GM18507 (cell line): ENCODE data around the gene CDK8.

Experiments used
- DNase-seq: peaks from one replicate; pipeline ENCODE4 v3.0.0; 2011; ENCODE audit warnings: low read depth; ENCODE audit not compliant: insufficient read length; ENCODE audit errors: extremely low spot score
- FAIRE-seq: peaks from 2 replicates; lab custom pipeline; 2011; peaks lifted over from hg19 to GRCh38; lab: Jason Lieb, UNC

The CDK8 gene

GRCh38 chr13:26372747-26373146 is 118.8 kb downstream of the CDK8 start:
- DNase-seq (no peak), FAIRE-seq (no peak)

- no peak for DNase-seq
- FAIRE-seq: no peak
Observed at GRCh38 chr13:26376430-26376829, 122.5 kb downstream of the CDK8 start.

GRCh38 chr13:26377038-26377437 is 123.1 kb downstream of the CDK8 start:
- DNase-seq (no peak), FAIRE-seq (no peak)

GRCh38 chr13:26378116-26378515 is 124.2 kb downstream of the CDK8 start:
- FAIRE-seq: no peak

GRCh38 chr13:26379831-26380230 is 125.9 kb downstream of the CDK8 start:
- DNase-seq: no peak
- no peak for FAIRE-seq

More at GRCh38 chr13:26378116-26378515, 124.2 kb downstream of the CDK8 start:
- DNase-seq: no peak

- DNase-seq (no peak), FAIRE-seq (no peak)
Observed at GRCh38 chr13:26380930-26381329, 127.0 kb downstream of the CDK8 start.

- DNase-seq (no peak), FAIRE-seq (no peak)
Observed at GRCh38 chr13:26382366-26382765, 128.4 kb downstream of the CDK8 start.

GRCh38 chr13:26382835-26383234 is 128.9 kb downstream of the CDK8 start:
- FAIRE-seq (no peak), DNase-seq (no peak)

- FAIRE-seq (no peak), DNase-seq (no peak)
Observed at GRCh38 chr13:26384587-26384986, 130.7 kb downstream of the CDK8 start.

GRCh38 chr13:26386026-26386425 is 132.1 kb downstream of the CDK8 start:
- DNase-seq: no peak
- no peak for FAIRE-seq

- DNase-seq: no peak
- no peak for FAIRE-seq
Observed at GRCh38 chr13:26390203-26390602, 136.3 kb downstream of the CDK8 start.

GRCh38 chr13:26400545-26400944 is 146.6 kb downstream of the CDK8 start:
- DNase-seq: no peak
- no peak for FAIRE-seq

GRCh38 chr13:26401069-26401468 is 147.1 kb downstream of the CDK8 start:
- no peak for FAIRE-seq
- no peak for DNase-seq

GRCh38 chr13:26401578-26402021 is 147.7 kb downstream of the CDK8 start:
- no peak for FAIRE-seq
- no peak for DNase-seq

- no peak for DNase-seq
- FAIRE-seq: no peak
Observed at GRCh38 chr13:26406791-26407190, 152.9 kb downstream of the CDK8 start.

- FAIRE-seq: no peak
- DNase-seq: no peak
Observed at GRCh38 chr13:26411206-26411605, 157.3 kb downstream of the CDK8 start.

- FAIRE-seq (no peak), DNase-seq (no peak)
Observed at GRCh38 chr13:26412263-26412662, 158.3 kb downstream of the CDK8 start.

GRCh38 chr13:26412936-26413716 is 159.2 kb downstream of the CDK8 start:
- no peak for DNase-seq

GRCh38 chr13:26420282-26420960 is 166.5 kb downstream of the CDK8 start:
- no peak for FAIRE-seq
- no peak for DNase-seq

More at GRCh38 chr13:26412936-26413716, 159.2 kb downstream of the CDK8 start:
- FAIRE-seq: no peak

- no peak for FAIRE-seq
- no peak for DNase-seq
Observed at GRCh38 chr13:26422036-26422435, 168.1 kb downstream of the CDK8 start.

- FAIRE-seq (no peak), DNase-seq (no peak)
Observed at GRCh38 chr13:26423629-26424028, 169.7 kb downstream of the CDK8 start.
